LHCN-M2 (cell line): ENCODE results near the gene NID1. TPM values are rescaled to one million over a fixed set of nuclear protein-coding genes. Genes with fewer than 3 reads are reported as not detected.

Experiments used
- DNase-seq: peaks from one replicate; pipeline ENCODE4 v3.0.0-alpha.2; 2012; ENCODE audit warnings: low read depth
- polyA plus RNA-seq: library from polyadenylated mRNA; unstranded; fragments of >200 nt; gene quantifications from one replicate; pipeline ENCODE4 v1.2.1, GENCODE V29; 2012; ENCODE audit warnings: missing spikeins
- total RNA-seq: library from RNA; depleted of rRNA; stranded (reverse); fragments of >200 nt; gene quantifications from 2 replicates; pipeline ENCODE4 v1.2.3, GENCODE V29; 2014; rRNA removed

The NID1 gene, protein sequence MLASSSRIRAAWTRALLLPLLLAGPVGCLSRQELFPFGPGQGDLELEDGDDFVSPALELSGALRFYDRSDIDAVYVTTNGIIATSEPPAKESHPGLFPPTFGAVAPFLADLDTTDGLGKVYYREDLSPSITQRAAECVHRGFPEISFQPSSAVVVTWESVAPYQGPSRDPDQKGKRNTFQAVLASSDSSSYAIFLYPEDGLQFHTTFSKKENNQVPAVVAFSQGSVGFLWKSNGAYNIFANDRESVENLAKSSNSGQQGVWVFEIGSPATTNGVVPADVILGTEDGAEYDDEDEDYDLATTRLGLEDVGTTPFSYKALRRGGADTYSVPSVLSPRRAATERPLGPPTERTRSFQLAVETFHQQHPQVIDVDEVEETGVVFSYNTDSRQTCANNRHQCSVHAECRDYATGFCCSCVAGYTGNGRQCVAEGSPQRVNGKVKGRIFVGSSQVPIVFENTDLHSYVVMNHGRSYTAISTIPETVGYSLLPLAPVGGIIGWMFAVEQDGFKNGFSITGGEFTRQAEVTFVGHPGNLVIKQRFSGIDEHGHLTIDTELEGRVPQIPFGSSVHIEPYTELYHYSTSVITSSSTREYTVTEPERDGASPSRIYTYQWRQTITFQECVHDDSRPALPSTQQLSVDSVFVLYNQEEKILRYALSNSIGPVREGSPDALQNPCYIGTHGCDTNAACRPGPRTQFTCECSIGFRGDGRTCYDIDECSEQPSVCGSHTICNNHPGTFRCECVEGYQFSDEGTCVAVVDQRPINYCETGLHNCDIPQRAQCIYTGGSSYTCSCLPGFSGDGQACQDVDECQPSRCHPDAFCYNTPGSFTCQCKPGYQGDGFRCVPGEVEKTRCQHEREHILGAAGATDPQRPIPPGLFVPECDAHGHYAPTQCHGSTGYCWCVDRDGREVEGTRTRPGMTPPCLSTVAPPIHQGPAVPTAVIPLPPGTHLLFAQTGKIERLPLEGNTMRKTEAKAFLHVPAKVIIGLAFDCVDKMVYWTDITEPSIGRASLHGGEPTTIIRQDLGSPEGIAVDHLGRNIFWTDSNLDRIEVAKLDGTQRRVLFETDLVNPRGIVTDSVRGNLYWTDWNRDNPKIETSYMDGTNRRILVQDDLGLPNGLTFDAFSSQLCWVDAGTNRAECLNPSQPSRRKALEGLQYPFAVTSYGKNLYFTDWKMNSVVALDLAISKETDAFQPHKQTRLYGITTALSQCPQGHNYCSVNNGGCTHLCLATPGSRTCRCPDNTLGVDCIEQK
- total RNA-seq, result 19.2 and 19.9 TPM in 2 replicates
- polyA plus RNA-seq, result 17.2 TPM

DNA sequence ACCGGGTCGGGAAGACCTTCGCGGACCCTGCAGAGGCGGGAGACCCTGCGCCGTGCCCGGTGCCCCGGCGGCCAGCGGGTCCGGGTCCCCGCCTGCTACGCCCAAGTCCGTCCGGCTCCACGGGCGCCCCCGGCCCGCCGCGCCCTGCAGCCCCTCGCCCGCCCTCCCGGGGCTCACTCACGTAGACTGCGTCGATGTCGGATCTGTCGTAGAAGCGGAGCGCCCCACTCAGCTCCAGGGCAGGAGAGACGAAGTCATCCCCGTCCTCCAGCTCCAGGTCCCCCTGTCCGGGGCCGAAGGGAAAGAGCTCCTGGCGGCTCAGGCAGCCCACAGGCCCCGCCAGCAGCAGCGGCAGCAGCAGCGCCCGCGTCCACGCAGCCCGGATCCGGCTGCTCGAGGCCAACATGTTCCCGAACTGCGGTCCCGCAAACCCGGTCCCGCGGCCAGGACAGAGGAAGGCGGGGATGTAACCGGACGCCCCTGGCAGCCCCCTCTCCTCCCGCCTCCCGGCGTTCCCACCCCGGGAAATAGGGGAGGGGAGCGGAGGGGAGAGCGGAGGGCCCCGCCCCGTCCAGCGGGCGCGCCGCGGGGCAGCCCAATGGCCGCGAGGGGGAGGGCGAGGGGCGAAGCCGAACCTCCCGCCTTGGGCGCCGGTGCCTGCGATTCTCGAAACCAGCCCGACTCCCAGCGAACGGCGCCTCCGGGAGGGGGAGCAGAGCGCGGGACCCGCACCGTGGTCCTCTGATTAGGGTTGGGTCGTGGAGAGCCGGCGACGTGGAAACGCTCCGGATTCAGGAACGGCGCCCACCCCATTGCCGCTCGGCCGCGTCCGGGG, at the start of gene NID1:
Gene NID1 (minus strand): TSS at position 417 of the 835 bp plus-strand sequence. CDS start 11 bp downstream, at position 406.
- DNase-seq, result peak; percentile 72

DNA sequence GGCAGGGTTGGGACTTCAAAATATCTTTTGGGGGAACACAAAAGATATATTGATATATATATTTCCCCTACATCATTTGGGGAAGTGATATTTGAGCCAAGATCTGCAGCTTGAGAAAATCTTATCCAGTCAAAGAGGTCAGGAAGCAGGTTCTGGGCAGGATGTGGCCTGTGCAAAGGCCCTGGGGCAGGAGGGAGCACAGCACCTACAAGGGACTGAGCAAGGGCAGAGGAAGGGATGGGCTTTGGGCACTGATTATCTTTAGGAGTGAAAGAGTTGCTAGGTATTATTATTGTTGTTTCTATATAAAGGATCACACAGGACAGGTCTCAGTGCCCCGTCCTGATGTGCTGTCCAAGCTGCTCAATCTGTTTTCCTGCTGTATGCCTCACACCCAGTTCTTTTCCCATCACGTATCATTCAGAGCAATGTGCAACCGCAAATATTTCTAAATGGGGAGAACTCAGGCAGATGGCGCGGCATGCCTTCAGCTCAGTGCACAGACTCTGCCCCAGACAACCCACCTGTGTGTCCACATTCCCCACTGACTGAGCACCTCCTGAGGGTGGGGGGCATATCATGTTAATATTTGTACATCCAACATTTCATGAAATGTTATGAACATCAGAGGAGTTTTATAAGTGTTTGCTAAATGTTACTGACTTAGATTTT, 49.3 kb upstream of the NID1 start:
- DNase-seq, result no peak

DNA sequence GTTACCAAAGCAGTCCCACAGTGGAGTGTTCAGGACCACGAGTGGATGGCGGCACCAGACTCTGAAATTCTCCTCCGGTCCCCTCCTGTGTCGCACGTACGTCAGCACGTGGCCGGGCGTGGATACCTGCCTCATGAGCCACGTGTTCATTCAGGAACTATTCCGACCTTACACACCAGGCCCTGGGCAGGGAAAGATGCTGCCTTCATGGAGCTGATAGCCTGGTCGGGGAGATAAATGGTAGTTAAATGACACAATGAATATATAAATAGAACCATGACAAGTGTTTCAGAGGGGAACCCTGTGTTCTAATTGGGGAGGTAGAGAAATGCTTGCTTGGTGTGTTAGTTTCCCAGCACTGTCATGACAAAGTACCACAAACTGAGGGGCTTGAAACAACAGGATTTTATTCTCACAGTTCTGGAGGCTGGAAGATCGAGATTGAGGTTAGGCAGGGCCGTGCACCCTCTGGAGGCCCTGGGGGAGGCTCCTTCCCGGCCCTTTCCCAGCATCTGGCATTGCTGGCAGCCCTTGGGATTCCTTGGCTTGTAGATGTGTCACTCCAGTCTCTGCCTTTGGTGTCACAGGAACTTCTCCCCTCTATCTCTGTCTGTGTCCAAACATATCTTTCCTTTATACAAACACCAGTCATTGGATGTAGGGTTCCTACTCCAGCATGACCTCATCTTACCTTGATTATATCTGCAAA, 48.6 kb upstream of the NID1 start:
- DNase-seq, result no peak

DNA sequence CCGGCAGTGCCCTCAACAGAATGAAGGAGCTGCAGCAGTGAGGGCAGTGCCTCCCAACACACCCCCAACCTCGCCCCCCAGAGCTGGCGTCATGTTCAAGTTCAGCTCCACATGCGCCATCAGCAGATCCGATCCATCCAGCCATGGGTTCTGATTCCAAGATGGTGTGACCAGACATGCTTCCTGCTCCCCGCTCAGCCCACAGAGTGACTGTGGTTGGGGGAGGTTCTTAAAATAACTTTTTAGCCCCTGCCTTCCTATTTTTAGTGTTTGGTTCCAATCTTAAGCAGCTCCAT, 47.4 kb upstream of the NID1 start:
- no peak for DNase-seq

DNA sequence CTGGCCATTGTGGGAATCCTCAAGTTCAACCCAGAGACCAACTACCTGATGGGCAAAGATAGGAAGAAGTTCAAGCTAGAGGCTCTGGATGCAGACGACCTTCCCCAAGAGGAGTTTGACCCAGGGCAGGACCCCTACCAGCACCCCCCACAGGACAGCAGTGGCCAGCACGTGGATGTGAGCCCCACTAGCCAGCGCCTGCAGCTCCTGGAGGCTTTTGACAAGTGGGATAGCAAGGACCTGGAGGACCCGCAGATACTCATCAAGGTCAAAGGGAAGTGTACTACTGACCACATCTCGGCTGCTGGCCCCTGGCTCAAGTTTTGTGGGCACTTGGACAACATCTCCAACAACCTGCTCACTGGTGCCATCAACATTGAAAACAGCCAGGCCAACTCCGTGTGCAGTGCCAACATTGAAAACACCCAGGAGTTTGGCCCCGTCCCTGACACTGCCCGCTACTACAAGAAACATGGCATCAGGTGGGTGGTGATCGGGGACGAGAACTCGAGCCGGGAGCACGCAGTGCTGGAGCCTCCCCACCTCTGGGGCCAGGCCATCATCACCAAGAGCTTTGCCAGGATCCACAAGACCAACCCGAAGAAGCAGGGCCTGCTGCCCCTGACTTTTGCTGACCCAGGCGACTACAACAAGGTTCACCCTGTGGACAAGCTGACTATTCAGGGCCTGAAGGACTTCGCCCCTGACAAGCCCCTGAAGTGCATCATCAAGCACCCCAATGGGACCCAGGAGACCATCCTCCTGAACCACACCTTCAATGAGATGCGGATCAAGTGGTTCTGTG, 46.8 kb upstream of the NID1 start:
- no peak for DNase-seq

DNA sequence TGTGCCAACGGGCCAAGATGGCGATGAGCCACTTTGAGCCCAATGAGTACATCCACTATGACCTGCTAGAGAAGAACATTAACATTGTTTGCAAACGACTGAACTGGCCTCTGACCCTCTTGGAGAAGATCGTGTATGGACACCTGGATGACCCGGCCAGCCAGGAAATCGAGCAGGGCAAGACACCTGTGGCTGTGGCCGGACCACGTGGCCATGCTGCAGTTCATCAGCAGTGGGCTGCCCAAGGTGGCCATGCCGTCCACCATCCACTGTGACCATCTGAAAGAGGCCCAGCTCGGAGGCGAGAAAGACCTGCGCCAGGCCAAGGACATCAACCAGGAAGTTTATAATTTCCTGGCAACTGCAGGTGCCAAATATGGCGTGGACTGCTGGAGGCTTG, 45.2 kb upstream of the NID1 start:
- DNase-seq, result no peak

DNA sequence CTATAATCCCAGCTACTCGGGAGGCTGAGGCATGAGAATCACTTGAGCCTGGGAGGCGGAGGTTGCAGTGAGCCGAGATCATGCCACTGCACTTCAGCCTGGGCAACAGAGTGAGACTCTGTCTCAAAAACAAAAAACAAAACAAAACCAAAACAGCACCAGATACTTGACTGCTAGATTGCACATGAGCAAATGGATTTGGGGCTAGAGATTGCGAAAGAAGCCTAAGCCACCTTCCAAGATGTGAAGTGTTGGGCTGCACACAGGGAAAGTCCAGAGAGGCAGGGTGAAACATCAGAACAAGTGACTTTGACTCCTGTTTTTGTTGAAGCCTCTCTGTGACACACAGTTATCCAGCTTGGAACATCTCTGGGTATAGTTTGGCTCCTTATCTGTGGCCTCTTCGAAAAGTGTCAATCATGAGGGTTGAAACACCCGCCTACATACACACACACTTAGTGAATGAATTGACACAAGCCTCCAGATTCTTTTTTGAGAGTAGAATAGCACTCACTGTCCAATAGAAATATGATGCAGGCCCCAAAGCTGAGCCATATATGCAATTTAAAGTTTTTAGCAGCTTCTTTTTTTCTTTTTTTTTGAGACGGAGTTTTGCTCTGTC, 43.2 kb upstream of the NID1 start:
- DNase-seq, result no peak

DNA sequence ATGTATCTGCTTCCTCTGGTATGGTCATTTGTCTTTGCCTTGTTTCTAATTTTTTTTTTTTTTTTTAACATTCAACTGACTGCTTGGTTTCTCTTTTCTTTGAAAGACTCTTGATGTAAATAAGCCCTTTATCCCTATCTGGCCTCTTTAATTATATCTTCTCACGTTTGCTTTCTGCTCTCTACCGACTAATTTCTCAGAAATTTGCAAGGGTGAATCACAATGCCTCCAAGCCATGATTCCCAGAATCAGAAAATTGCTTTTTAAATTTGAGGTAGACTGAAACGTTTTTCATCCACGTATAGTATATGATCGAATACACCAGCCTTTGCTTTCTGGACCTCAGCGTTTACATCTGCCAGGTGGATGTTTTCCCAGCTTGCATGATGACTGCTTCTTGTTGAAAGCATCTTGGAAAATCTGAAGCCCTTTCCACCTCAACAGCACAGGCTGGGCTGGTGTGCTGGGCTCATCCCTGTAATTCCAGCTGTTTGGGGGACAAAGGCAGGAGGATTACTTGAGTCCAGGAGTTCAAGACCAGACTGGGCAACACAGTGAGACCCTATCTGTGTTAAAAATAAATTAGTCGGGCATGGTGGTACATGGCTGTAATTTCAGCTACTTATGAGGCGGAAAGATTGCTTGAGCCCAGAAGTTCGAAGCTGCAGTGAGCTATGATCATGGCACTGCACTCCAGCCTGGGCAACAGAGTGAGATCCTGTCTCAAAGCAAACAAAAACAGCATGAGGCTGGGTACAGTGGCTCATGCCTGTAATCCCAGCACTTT, 42.4 kb upstream of the NID1 start:
- no peak for DNase-seq

DNA sequence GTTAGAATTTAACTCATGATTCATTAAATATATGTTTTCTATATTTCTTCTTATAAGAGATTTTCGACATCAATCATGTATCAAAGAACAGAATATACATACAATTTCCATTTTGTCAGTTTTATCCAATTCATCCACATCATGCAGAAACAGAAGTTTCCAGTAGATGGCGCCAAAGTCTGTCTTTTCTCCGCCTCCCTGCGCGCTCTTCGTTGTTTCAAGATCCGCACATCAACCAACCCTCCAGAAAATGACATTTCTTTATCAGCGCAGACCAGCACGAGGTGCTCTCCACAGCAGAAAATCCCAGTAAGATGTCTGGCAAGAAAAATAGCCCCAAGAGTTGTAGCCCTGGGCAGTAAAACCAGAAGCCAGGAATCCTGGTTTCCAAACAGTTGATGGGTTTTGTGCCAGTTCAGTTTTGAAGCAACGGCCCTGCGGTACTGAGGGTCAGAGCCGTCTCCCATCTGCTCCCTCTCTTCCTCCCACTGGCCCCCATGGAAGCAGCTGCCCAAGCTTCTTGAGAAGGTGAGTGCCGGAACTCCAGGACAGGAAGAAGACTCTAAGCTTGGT, 38.8 kb upstream of the NID1 start:
- DNase-seq, result peak; percentile 48

DNA sequence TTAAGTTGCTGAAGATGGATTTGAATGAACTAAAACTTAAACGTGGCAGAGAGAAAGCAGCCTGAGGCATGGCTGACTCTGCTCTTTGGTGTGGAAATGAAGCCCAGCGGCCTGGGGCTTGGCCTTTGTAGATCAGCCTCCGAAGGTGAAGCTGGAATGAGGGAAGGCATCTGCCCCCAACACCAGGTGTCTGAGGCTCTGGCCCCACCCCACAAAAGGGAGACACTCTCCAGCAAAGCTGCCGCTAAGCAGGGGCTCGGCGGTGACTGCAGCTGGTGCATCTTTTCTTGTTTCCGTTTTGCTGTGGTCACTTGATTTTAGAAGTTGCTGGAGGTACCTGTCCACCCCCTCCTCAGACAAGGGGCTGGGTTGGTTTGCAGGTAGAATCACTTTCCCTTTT, 38.2 kb upstream of the NID1 start:
- no peak for DNase-seq

DNA sequence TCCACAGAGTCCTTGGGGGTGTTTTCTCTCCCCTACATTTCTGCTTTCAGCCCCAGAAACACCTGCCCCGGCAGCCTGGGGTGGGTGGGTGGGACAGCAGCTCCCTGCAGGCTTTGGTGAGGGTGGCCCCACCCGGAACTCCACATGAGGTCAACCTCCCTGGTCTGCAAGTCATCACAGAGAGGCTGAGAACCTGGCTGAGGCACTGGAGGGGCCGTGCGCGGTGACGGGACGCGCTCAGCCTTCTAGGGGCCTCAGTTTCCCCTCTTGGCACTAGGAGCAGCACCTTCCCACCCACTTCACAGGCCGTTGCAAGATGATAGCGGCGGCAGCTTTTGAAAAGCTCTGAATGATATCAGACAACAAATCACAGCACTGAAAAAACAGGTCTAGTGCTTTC, 37.7 kb upstream of the NID1 start:
- no peak for DNase-seq

DNA sequence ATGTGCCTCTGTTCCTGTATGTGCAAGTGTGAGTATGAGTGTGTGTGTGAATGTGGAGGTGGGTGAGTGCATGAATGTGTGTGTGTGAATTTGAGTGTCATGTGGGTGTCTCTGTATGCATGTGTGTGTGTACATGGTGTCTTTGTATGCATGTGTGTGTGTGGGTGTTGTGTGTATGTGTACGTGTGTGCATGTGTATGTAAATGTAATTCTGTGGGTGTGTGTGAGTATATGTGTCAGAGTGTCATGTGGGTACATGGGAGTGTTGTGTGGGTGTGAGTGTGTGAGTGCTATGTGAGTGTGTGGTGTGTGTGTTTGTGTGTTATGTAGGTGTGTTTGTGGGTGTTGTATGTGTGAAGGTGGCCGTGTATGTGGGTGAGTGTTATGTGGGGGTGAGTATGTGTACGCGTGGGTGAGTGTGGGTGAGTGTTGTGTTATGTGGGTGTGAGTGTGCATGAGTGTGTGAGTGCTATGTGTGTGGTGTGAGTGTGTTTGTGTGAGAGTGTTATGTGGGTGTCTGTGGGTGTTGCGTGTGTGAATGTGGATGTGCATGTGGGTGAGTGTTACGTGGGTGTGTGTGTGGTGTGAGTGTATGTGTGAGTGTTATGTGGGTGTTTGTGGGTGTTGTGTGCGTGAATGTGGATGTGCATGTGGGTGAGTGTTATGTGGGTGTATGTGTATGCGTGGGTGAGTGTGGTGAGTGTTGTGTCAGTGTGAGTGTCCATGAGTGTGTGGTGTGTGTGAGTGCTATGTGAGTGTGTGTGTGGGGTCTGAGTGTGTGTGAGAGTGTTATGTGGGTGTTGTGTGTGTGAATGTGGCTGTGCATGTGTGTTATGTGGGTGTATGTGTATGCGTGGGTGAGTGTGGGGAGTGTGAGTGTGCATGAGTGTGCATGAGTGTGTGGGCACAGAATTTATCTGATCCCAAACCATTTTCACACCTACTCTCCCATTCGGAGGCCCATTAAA, 36.6 kb upstream of the NID1 start:
- no peak for DNase-seq

DNA sequence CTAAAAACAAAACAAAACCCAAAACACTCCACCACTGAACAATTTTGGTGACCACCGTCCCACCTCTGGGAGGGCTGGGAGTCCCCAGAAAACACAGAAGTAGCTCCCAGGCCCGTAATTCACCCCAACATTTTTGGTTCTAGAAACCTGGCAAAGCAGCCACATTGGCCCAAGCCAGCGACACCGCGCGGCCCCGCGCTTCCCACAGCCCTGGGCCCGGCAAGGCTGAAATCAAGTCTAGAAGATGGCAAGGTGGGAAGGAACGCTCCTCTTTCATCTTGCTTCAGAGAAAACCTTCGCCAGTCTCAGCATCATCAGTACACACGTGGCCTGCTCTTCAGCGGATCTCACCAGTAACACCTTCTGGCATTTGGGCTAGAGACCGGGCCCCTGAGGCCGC, 35.9 kb upstream of the NID1 start:
- no peak for DNase-seq

DNA sequence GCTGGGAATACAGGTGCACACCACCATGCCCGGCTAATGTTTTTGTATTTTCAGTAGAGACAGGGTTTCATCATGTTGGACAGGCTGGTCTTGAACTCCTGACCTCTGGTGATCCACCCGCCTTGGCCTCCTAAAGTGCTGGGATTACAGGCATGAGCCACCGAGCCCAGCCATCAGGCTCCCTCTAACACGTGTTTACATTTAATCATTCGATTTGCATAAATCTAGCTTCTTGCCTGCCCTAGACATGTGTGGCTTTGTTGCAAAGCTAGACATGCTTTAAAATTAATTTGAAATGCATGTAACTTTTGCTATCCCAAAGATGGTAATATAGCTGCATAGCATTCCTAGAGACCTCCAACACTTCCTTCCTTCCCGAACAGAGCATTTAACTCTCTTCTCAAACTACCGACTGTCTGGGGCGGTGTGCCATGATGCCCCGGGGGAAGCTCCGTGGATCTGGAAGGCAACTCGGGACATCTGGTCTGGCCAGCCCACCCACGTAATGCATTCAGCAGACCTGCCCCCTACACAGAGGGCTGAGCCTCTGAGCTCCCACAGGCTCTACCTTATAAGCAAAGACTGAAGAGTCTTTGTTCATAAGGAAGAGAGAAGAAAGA, 34.6 kb upstream of the NID1 start:
- DNase-seq, result no peak

DNA sequence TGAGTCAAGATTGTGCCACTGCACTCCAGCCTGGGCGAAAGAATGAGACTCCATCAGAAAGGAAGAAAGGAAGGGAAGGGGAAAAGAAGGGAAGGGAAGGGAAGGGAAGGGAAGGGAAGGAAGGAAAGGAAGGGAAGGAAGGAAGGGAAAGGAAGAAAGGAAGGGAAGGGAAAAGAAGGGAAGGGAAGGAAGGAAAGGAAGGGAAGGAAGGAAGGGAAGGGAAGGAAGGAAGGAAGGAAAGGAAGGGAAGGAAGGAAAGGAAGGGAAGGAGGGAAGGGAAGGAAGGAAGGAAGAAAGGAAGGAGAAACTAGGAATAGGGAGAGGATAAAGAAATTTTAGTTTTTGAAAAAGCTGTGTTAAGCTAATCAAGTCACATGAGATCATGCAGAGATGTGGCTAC, 33.4 kb upstream of the NID1 start:
- DNase-seq, result no peak
